22Rv1 (cell line): ENCODE data around the gene CROCC2.

ENCODE experiments used
- CTCF ChIP-seq: fragments of 450-650 bp; IDR thresholded peaks from 2 replicates; pipeline ENCODE4 v1.5.1; 2017; ENCODE audit warnings: mild to moderate bottlenecking
- ZFX ChIP-seq: fragments of 450-650 bp; IDR thresholded peaks from 2 replicates; pipeline ENCODE4 v1.6.1; 2017; ENCODE audit warnings: antibody characterized with exemption, borderline replicate concordance

GRCh38 chr2:240983361-240983995 is 77.3 kb downstream of the CROCC2 start:
- peak; percentile 93 for TF ChIP-seq CTCF
- TF ChIP-seq ZFX = no peak
